A549 (cell line): ENCODE results near the gene LATS2. TPM values are rescaled to one million over a fixed set of nuclear protein-coding genes. Genes with fewer than 3 reads are reported as not detected.
"Not testable (repeated sequence)": the region's sequence is repeated elsewhere in the genome, so short reads cannot be mapped to it uniquely, and the experiment has no call there.

Source experiments
- ATAC-seq, 2 experiments: fragments of 200-7000 bp in 1 of 2; fragments of >200 bp in 1 of 2; cut with Nextera tagmentation in 1 of 2; cut with Tn5 transposase in 1 of 2; 3 replicates each; pipeline versions ENCODE4 v1.8.0 to v1.9.1; 2018 to 2020; ENCODE audit warnings: mild to moderate bottlenecking in 1 of 2, moderate library complexity in 1 of 2
- CTCF ChIA-PET: fragments of 300-600 bp; sonication (Branson Sonifier 250); formaldehyde crosslinking; extraction: SDS; loops from one replicate; lab custom pipeline; 2021; ENCODE audit warnings: antibody characterized with exemption, inconsistent platforms; lab: Yijun Ruan, JAX
- POLR2A ChIA-PET: fragments of 350-600 bp; formaldehyde crosslinking; extraction: SDS; loops from one replicate; lab custom pipeline; 2021; ENCODE audit warnings: antibody characterized with exemption, inconsistent platforms; lab: Yijun Ruan, JAX
- DNase-seq, 2 experiments: peaks; one replicate each; pipeline versions ENCODE4 v3.0.0 to v3.0.0-alpha.2; 2011 to 2016; ENCODE audit warnings: low read depth in 1 of 2, low spot score in 1 of 2
- FAIRE-seq: peaks from 2 replicates; lab custom pipeline; 2011; peaks lifted over from hg19 to GRCh38; lab: Jason Lieb, UNC
- H3K27ac ChIP-seq, 2 experiments: fragments of >200 bp; sonication (Bioruptor Twin); formaldehyde crosslinking; 3 replicates each; pipeline ENCODE4 v1.5.1; 2016 to 2017
- H3K4me1 ChIP-seq: fragments of >200 bp; sonication (Bioruptor Twin); formaldehyde crosslinking; 3 replicates; pipeline ENCODE4 v1.6.1; 2016
- H3K4me2 ChIP-seq: fragments of >200 bp; sonication (Bioruptor Twin); formaldehyde crosslinking; 3 replicates; pipeline ENCODE4 v1.6.1; 2016
- H3K4me3 ChIP-seq: fragments of >200 bp; sonication (Bioruptor Twin); formaldehyde crosslinking; 3 replicates; pipeline ENCODE4 v1.5.1; 2016
- H3K9me3 ChIP-seq: fragments of >200 bp; sonication (Bioruptor Twin); formaldehyde crosslinking; 3 replicates; pipeline ENCODE4 v1.6.1; 2016
- BHLHE40 ChIP-seq: IDR thresholded peaks from 2 replicates; pipeline ENCODE4 v1.6.1; 2012; ENCODE audit warnings: low read depth, low read length, inconsistent platforms
- CBX8 ChIP-seq: fragments of 200-600 bp; sonication (generic); IDR thresholded peaks from 2 replicates; pipeline ENCODE4 v1.6.1; 2016
- CHD4 ChIP-seq: fragments of 200-600 bp; sonication (generic); IDR thresholded peaks from 2 replicates; pipeline ENCODE4 v1.6.1; 2016; ENCODE audit warnings: antibody characterized with exemption, mild to moderate bottlenecking, borderline replicate concordance
- EP300 ChIP-seq, 2 experiments: fragments of >200 bp; sonication (Bioruptor Twin); formaldehyde crosslinking; IDR thresholded peaks; 2 replicates in 1 of 2; 3 replicates in 1 of 2; pipeline ENCODE4 v1.6.1; 2016 to 2017
- HEYL ChIP-seq: fragments of 250-450 bp; sonication (Bioruptor Pico); IDR thresholded peaks from 2 replicates; pipeline ENCODE4 v1.8.0; 2021; ENCODE audit warnings: mild to moderate bottlenecking, moderate library complexity
- HOXA7 ChIP-seq: fragments of 250-450 bp; sonication (Bioruptor Pico); IDR thresholded peaks from 2 replicates; pipeline ENCODE4 v1.5.0; 2020; ENCODE audit warnings: mild to moderate bottlenecking, moderate library complexity
- KDM1A ChIP-seq: fragments of 200-600 bp; sonication (generic); IDR thresholded peaks from 2 replicates; pipeline ENCODE4 v1.6.1; 2016; ENCODE audit warnings: low read depth, mild to moderate bottlenecking
- MAZ ChIP-seq: fragments of 150-350 bp; IDR thresholded peaks from 2 replicates; pipeline ENCODE4 v1.6.1; 2014; ENCODE audit warnings: antibody characterized with exemption, low read depth, low read length, borderline replicate concordance
- NPAS2 ChIP-seq: fragments of 250-450 bp; sonication (Bioruptor Pico); IDR thresholded peaks from 2 replicates; pipeline ENCODE4 v1.8.0; 2022; ENCODE audit warnings: mild to moderate bottlenecking, moderate library complexity, borderline replicate concordance
- POLR2A ChIP-seq: IDR thresholded peaks from 2 replicates; pipeline ENCODE4 v1.6.1; 2012; ENCODE audit warnings: mild to moderate bottlenecking, low read length
- RCOR1 ChIP-seq: fragments of 150-350 bp; IDR thresholded peaks from 2 replicates; pipeline ENCODE4 v1.6.1; 2014; ENCODE audit warnings: antibody characterized with exemption, low read length, low read depth
- RFX5 ChIP-seq: fragments of 450-650 bp; IDR thresholded peaks from 2 replicates; pipeline ENCODE4 v1.7.1; 2014; ENCODE audit warnings: antibody characterized with exemption, mild to moderate bottlenecking, moderate library complexity
- RNF2 ChIP-seq: fragments of 200-600 bp; sonication (generic); IDR thresholded peaks from 2 replicates; pipeline ENCODE4 v1.6.1; 2016; ENCODE audit warnings: low read depth, mild to moderate bottlenecking, antibody characterized with exemption, moderate library complexity, borderline replicate concordance
- SMC3 ChIP-seq: fragments of >200 bp; sonication (Bioruptor Twin); formaldehyde crosslinking; IDR thresholded peaks from 3 replicates; pipeline ENCODE4 v1.6.1; 2018; ENCODE audit warnings: inconsistent platforms
- TP53 ChIP-seq: fragments of 250-450 bp; sonication (Bioruptor Pico); IDR thresholded peaks from 2 replicates; pipeline ENCODE4 v1.5.0; 2021; ENCODE audit warnings: mild to moderate bottlenecking, moderate library complexity
- ZC3H11A ChIP-seq: fragments of 450-650 bp; IDR thresholded peaks from 2 replicates; pipeline ENCODE4 v1.6.1; 2014; ENCODE audit warnings: antibody characterized with exemption, mild to moderate bottlenecking
- ZFP36 ChIP-seq: fragments of 450-650 bp; IDR thresholded peaks from 2 replicates; pipeline ENCODE4 v1.6.1; 2014; ENCODE audit warnings: borderline replicate concordance; ENCODE audit not compliant: partially characterized antibody
- ZNF302 ChIP-seq: fragments of 250-450 bp; sonication (Bioruptor Pico); IDR thresholded peaks from 2 replicates; pipeline ENCODE4 v1.9.0; 2021; ENCODE audit warnings: inconsistent platforms, mild to moderate bottlenecking, moderate library complexity
- ZSCAN20 ChIP-seq: fragments of 250-450 bp; sonication (Bioruptor Pico); IDR thresholded peaks from 2 replicates; pipeline ENCODE4 v1.8.0; 2022; ENCODE audit warnings: mild to moderate bottlenecking, moderate library complexity
- WGBS: methylation state at CpG from one replicate; pipeline ENCODE4 v1.1.6; 2017; ENCODE audit errors: missing lambda C conversion rate; 5-methylcytosine and 5-hydroxymethylcytosine counted together
- polyA plus RNA-seq, 4 experiments: library from polyadenylated mRNA; depleted of rRNA in 3 of 4; stranded (reverse); fragments of >200 nt; fragmentation: RNase III in 1 of 4; extraction: RNeasy Plus Mini Kit Qiagen cat#74134 plus additional on column Dnase treatment in 1 of 4; gene quantifications; 2 replicates in 3 of 4; 3 replicates in 1 of 4; pipeline ENCODE4 v1.2.3, GENCODE V29; 2011 to 2017
- TF ChIP-seq, protein P1 (sequence below): fragments of 450-650 bp; IDR thresholded peaks from 2 replicates; pipeline ENCODE4 v1.6.1; 2014; ENCODE audit warnings: antibody characterized with exemption
- TF ChIP-seq, protein P2 (sequence below): IDR thresholded peaks from 2 replicates; pipeline ENCODE4 v1.6.1; 2012
- TF ChIP-seq, protein P3 (sequence below): fragments of 200-600 bp; sonication (generic); IDR thresholded peaks from 2 replicates; pipeline ENCODE4 v1.6.1; 2016; ENCODE audit warnings: antibody characterized with exemption, mild to moderate bottlenecking, moderate library complexity
- TF ChIP-seq, protein P4 (sequence below): fragments of 150-350 bp; IDR thresholded peaks from 2 replicates; pipeline ENCODE4 v1.6.1; 2014; ENCODE audit warnings: low read depth, mild to moderate bottlenecking, low read length

Gene LATS2
- polyA plus RNA-seq, 2 of the 4 experiments (the other 2 are of a cell fraction) = 7.8 to 7.9 TPM

DNA sequence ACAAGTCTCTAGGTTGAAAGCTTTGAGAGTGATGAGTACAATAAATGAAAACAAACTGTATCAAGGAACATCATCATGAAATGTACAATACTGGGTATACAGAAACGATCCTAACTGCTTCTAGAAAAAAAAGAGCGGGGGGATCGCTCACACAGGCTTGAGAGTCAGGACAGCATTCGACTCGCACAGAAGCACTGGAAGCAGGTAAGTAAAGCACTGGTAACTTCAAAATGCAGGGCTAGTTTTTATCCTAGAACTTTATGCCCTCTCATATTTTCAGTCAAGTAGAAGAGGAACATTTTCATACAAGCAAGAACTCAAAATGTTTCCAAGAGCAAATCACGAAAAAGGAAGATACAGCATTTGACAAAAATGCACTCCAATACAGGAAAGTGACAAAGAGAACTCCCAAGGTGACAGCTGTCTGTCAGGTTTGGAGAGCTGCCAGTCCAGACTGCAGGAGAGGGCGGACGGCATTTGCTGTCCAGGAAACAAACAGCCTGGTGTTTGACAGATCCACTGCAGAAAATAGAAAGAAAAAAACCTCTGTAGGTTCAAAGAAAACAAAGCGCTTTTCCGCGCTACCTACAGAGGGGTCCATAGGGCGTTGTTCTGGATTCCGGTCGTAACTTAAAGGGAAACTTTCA, 100.6 kb downstream of the LATS2 start:
- 6% methylated on average over 14 of the region's 14 CpGs for WGBS
- no peak for DNase-seq
- H3K4me2 ChIP-seq = peak overlapping the region; percentile 79
- H3K27ac ChIP-seq = no peak overlapping the region
- FAIRE-seq = no peak
- POLR2A ChIA-PET = no interaction called here
- ATAC-seq = peak in 1 of 2 experiments; percentile 41; a peak in 3 of 6 replicates
- no peaks in the 10 kb centered on the region for H3K4me1 ChIP-seq
- H3K4me3 ChIP-seq = peak overlapping the region; percentile 27; the same call in 1 of the 3 replicates
- no peaks in the 10 kb centered on the region for H3K9me3 ChIP-seq
- CTCF ChIA-PET = interaction anchor here (1.3 kb wide), 1 partner anchor 17 kb away, joined by 5 read pairs; no protein-coding TSS in a partner anchor
- TF ChIP-seq RCOR1 = no peak
- no peak for TF ChIP-seq CHD4
- no peak for TF ChIP-seq KDM1A
- no peak for TF ChIP-seq ZNF302 (CRISPR knock-in tag)
- TF ChIP-seq POLR2A = no peak
- no peak for TF ChIP-seq ZFP36
- TF ChIP-seq, all 56 proteins: peak for 0

DNA sequence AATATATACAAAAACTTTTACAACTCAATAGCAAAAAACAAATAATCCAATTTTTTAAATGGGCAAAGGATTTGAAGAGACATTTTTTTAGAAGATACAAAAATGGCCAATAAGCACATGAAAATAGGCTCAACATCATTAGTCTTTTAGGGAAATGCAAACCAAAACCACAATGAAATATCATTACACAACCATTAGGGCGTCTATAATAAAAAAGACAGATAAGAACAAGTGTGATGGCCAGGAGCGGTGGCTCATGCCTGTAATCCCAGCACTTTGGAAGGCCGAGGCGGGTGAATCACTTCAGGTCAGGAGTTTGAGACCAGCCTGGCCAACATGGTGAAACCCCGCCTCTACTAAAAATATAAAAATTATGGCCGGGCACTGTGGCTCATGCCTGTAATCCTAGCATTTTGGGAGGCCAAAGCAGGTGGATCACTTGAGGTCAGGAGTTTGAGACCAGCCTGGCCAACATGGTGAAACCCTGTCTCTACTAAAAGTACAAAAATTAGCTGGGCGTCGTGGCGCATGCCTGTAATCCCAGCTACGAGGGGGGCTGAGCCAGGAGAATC, 104.3 kb downstream of the LATS2 start:
- H3K27ac ChIP-seq, FAIRE-seq, H3K4me2 ChIP-seq, DNase-seq, H3K4me3 ChIP-seq, POLR2A ChIA-PET, ATAC-seq, H3K9me3 ChIP-seq, H3K4me1 ChIP-seq: not testable (repeated sequence)
- WGBS = 84% methylated on average over 7 of the region's 10 CpGs
- CTCF ChIA-PET = interaction anchor here (1.1 to 1.3 kb wide), 2 partner anchors 15 to 38 kb away, joined by 3 read pairs; no protein-coding TSS in a partner anchor

DNA sequence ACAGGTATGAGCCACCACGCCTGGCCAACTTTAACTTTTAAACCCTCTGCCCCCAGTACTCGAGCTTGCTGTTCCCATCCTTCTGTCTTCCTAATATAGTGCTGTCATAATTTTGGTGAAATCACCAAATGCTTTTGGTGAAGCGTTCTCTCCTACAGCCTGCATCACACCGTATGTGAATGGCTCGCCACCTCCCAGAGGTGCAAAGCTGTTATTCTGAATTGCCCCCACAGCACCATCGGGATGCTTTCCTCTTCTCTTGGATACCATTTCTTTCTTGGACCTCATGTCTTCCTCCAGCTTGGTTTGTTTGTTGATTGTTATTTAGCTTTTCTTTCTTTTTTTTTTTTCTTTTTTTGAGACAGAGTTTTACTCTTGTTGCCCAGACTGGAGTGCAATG, 105.9 kb downstream of the LATS2 start:
- no peaks in the 10 kb centered on the region for H3K9me3 ChIP-seq
- no peak overlapping the region for H3K27ac ChIP-seq
- ATAC-seq = no peak
- 84% methylated on average over 6 of the region's 6 CpGs for WGBS
- H3K4me3 ChIP-seq = no peak overlapping the region
- POLR2A ChIA-PET = no interaction called here
- DNase-seq = no peak
- TF ChIP-seq HOXA7 (CRISPR knock-in tag) (no peak), TP53 (no peak), ZC3H11A (no peak), ZSCAN20 (CRISPR knock-in tag) (no peak), ZFP36 (no peak), BHLHE40 (no peak), NPAS2 (CRISPR knock-in tag) (no peak), SMC3 (no peak), HEYL (no peak), MAZ (no peak), POLR2A (no peak), RNF2 (no peak), CBX8 (no peak), RFX5 (no peak), RCOR1 (no peak), EP300 (IDR thresholded peaks at IDR 0.05) (no peak)
- TF ChIP-seq, protein P1, sequence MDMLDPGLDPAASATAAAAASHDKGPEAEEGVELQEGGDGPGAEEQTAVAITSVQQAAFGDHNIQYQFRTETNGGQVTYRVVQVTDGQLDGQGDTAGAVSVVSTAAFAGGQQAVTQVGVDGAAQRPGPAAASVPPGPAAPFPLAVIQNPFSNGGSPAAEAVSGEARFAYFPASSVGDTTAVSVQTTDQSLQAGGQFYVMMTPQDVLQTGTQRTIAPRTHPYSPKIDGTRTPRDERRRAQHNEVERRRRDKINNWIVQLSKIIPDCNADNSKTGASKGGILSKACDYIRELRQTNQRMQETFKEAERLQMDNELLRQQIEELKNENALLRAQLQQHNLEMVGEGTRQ = no peak
- TF ChIP-seq, protein P2, sequence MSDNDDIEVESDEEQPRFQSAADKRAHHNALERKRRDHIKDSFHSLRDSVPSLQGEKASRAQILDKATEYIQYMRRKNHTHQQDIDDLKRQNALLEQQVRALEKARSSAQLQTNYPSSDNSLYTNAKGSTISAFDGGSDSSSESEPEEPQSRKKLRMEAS = no peak
- TF ChIP-seq, protein P3, sequence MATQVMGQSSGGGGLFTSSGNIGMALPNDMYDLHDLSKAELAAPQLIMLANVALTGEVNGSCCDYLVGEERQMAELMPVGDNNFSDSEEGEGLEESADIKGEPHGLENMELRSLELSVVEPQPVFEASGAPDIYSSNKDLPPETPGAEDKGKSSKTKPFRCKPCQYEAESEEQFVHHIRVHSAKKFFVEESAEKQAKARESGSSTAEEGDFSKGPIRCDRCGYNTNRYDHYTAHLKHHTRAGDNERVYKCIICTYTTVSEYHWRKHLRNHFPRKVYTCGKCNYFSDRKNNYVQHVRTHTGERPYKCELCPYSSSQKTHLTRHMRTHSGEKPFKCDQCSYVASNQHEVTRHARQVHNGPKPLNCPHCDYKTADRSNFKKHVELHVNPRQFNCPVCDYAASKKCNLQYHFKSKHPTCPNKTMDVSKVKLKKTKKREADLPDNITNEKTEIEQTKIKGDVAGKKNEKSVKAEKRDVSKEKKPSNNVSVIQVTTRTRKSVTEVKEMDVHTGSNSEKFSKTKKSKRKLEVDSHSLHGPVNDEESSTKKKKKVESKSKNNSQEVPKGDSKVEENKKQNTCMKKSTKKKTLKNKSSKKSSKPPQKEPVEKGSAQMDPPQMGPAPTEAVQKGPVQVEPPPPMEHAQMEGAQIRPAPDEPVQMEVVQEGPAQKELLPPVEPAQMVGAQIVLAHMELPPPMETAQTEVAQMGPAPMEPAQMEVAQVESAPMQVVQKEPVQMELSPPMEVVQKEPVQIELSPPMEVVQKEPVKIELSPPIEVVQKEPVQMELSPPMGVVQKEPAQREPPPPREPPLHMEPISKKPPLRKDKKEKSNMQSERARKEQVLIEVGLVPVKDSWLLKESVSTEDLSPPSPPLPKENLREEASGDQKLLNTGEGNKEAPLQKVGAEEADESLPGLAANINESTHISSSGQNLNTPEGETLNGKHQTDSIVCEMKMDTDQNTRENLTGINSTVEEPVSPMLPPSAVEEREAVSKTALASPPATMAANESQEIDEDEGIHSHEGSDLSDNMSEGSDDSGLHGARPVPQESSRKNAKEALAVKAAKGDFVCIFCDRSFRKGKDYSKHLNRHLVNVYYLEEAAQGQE = no peak
- TF ChIP-seq, protein P4, sequence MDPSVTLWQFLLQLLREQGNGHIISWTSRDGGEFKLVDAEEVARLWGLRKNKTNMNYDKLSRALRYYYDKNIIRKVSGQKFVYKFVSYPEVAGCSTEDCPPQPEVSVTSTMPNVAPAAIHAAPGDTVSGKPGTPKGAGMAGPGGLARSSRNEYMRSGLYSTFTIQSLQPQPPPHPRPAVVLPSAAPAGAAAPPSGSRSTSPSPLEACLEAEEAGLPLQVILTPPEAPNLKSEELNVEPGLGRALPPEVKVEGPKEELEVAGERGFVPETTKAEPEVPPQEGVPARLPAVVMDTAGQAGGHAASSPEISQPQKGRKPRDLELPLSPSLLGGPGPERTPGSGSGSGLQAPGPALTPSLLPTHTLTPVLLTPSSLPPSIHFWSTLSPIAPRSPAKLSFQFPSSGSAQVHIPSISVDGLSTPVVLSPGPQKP = no peak
- H3K4me2 ChIP-seq = no peak overlapping the region
- 0 out of 3 replicates have a peak, but pooled peaks cover 3% of the 10 kb centered on the region for H3K4me1 ChIP-seq
- CTCF ChIA-PET = interaction anchor here (0.6 kb wide), 1 partner anchor 154 kb away, joined by 3 read pairs; no protein-coding TSS in a partner anchor
- no peak for FAIRE-seq
